Measurements from ENCODE around the gene OR2T11.
"Not testable (repeated sequence)": the region's sequence is repeated elsewhere in the genome, so short reads cannot be mapped to it uniquely, and the experiment has no call there.

OR2T11 gene

GRCh38 chr1:248634991-248635390 lies at the start of gene OR2T11:
Gene OR2T11 (minus strand): TSS chr1:248635091. CDS start chr1:248627128, 7,963 bp downstream.
- DNase-seq (ENCODE audit: low read depth), result not testable (repeated sequence)

- no peak for DNase-seq (ENCODE audit: low read depth)
Measured at GRCh38 chr1:248681651-248682050, 46.8 kb upstream of the OR2T11 start.

GRCh38 chr1:248670003-248670402 lies 35.1 kb upstream of the OR2T11 start:
- DNase-seq (ENCODE audit: low read depth), result no peak

GRCh38 chr1:248663453-248664328 lies 28.8 kb upstream of the OR2T11 start:
- DNase-seq (ENCODE audit: low read depth), result not testable (repeated sequence)

- not testable (repeated sequence) for DNase-seq (ENCODE audit: low read depth)
Measured at GRCh38 chr1:248656797-248657196, 21.9 kb upstream of the OR2T11 start.

GRCh38 chr1:248655354-248655753 lies 20.5 kb upstream of the OR2T11 start, which contains the start of gene OR2T27:
Gene OR2T27 (minus strand): TSS chr1:248655528. CDS start chr1:248650884, 4,644 bp downstream.
- not testable (repeated sequence) for DNase-seq (ENCODE audit: low read depth)

- DNase-seq (ENCODE audit: low read depth), result not testable (repeated sequence)
Measured at GRCh38 chr1:248648770-248649536, 14.1 kb upstream of the OR2T11 start.

GRCh38 chr1:248645178-248645577 lies 10.3 kb upstream of the OR2T11 start, which contains the start of gene OR2T35:
Gene OR2T35 (minus strand): TSS chr1:248645278. CDS start chr1:248639258, 6,020 bp downstream.
- DNase-seq (ENCODE audit: low read depth), result not testable (repeated sequence)

- not testable (repeated sequence) for DNase-seq (ENCODE audit: low read depth)
Measured at GRCh38 chr1:248642971-248643651, 8.2 kb upstream of the OR2T11 start.

GRCh38 chr1:248641583-248641982 lies 6.7 kb upstream of the OR2T11 start:
- DNase-seq (ENCODE audit: low read depth), result not testable (repeated sequence)

GRCh38 chr1:248640906-248641305 lies 6.0 kb upstream of the OR2T11 start:
- not testable (repeated sequence) for DNase-seq (ENCODE audit: low read depth)

- not testable (repeated sequence) for DNase-seq (ENCODE audit: low read depth)
Measured at GRCh38 chr1:248639652-248640051, 4.8 kb upstream of the OR2T11 start.

GRCh38 chr1:248636612-248637011 lies 1.7 kb upstream of the OR2T11 start:
- not testable (repeated sequence) for DNase-seq (ENCODE audit: low read depth)

GRCh38 chr1:248631354-248632008 lies 3.4 kb downstream of the OR2T11 start:
- DNase-seq (ENCODE audit: low read depth), result no peak

- no peak for DNase-seq (ENCODE audit: low read depth)
Measured at GRCh38 chr1:248630551-248630950, 4.3 kb downstream of the OR2T11 start.

- no peak for DNase-seq (ENCODE audit: low read depth)
Measured at GRCh38 chr1:248627971-248628844, 6.7 kb downstream of the OR2T11 start.

- no peak for DNase-seq (ENCODE audit: low read depth)
Measured at GRCh38 chr1:248625971-248626370, 8.9 kb downstream of the OR2T11 start.

- DNase-seq (ENCODE audit: low read depth), result no peak
Measured at GRCh38 chr1:248625166-248625565, 9.7 kb downstream of the OR2T11 start.

GRCh38 chr1:248622570-248623001 lies 12.3 kb downstream of the OR2T11 start:
- DNase-seq (ENCODE audit: low read depth), result no peak

GRCh38 chr1:248621770-248622169 lies 13.1 kb downstream of the OR2T11 start:
- DNase-seq (ENCODE audit: low read depth), result no peak
